Measurements from ENCODE around the gene PRDM16.

GRCh38 chr1:3226701-3227350 is 157.8 kb downstream of the PRDM16 start:
- TF ChIP-seq CTCF (conservative IDR thresholded peaks at IDR 0.05; ENCODE audit: low read depth, low read length) (no peak), POLR2A (IDR thresholded peaks at IDR 0.05; ENCODE audit: low read depth, low read length) (no peak), MAFK (IDR thresholded peaks at IDR 0.05; ENCODE audit: low read depth, low read length) (no peak), RAD21 (IDR thresholded peaks at IDR 0.05; ENCODE audit: low read length) (no peak), BHLHE40 (IDR thresholded peaks at IDR 0.05; ENCODE audit: low read depth, low read length) (no peak), MAZ (IDR thresholded peaks at IDR 0.05; ENCODE audit: borderline replicate concordance, low read depth, low read length) (no peak)
